Caco-2 (cell line): ENCODE results near the gene LAMTOR4. TPM values are rescaled to one million over a fixed set of nuclear protein-coding genes. Genes with fewer than 3 reads are reported as not detected.

ENCODE experiments used
- Bru-seq: library from RNA; stranded (reverse); fragments of 400-500 nt; gene quantifications from one replicate; lab custom pipeline; 2021; lab: Mats Ljungman, UMichigan
- BruChase-seq, 2 experiments: library from RNA; stranded (reverse); fragments of 400-500 nt; gene quantifications; one replicate each; lab custom pipeline; 2021; lab: Mats Ljungman, UMichigan
- BruUV-seq: library from RNA; stranded (reverse); fragments of 400-500 nt; replicated peaks from 2 replicates; lab custom pipeline; 2021; lab: Mats Ljungman, UMichigan
- CTCF ChIA-PET: fragments of 300-600 bp; sonication (Branson Sonifier 250); formaldehyde crosslinking; loops from one replicate; lab custom pipeline; 2022; ENCODE audit warnings: antibody characterized with exemption; lab: Charles Lee
- POLR2A ChIA-PET: fragments of 300-600 bp; sonication (Branson Sonifier 250); formaldehyde crosslinking; loops from one replicate; lab custom pipeline; 2022; ENCODE audit warnings: antibody characterized with exemption; lab: Charles Lee
- DNase-seq, 2 experiments: peaks; one replicate each; pipeline versions ENCODE4 v3.0.0 to v3.0.0-alpha.2; 2020 to 2022
- H3K27me3 ChIP-seq: replicated peaks from 2 replicates; pipeline ENCODE4 v1.6.0; 2011; ENCODE audit warnings: low read length; ENCODE audit not compliant: control insufficient read depth, insufficient read depth
- H3K36me3 ChIP-seq: 2 replicates; pipeline ENCODE4 v1.5.1; 2011; ENCODE audit warnings: low read length; ENCODE audit not compliant: control insufficient read depth, insufficient read depth
- H3K4me1 ChIP-seq: fragments of 250-450 bp; sonication (Bioruptor Pico); 2 replicates; pipeline ENCODE4 v1.5.1; 2020; ENCODE audit warnings: mild to moderate bottlenecking
- H3K4me3 ChIP-seq: 2 replicates; pipeline ENCODE4 v1.5.1; 2011; ENCODE audit warnings: low read depth, mild to moderate bottlenecking, control low read depth, low read length
- H3K9me3 ChIP-seq: fragments of 250-450 bp; sonication (Bioruptor Pico); 2 replicates; pipeline ENCODE4 v1.5.1; 2020; ENCODE audit warnings: mild to moderate bottlenecking, moderate library complexity
- H3K27ac Mint-ChIP-seq: one replicate; pipeline ENCODE4 v1.8.0; 2022; ENCODE audit warnings: mixed read lengths; ENCODE audit not compliant: unreplicated experiment
- H3K27me3 Mint-ChIP-seq: one replicate; pipeline ENCODE4 v1.8.0; 2022; ENCODE audit warnings: mixed read lengths; ENCODE audit not compliant: insufficient read depth, unreplicated experiment
- H3K36me3 Mint-ChIP-seq: one replicate; pipeline ENCODE4 v1.8.0; 2022; ENCODE audit warnings: mild to moderate bottlenecking, mixed read lengths; ENCODE audit not compliant: insufficient read depth, unreplicated experiment
- H3K4me1 Mint-ChIP-seq: one replicate; pipeline ENCODE4 v1.8.0; 2022; ENCODE audit warnings: low read depth, mixed read lengths; ENCODE audit not compliant: unreplicated experiment
- H3K4me3 Mint-ChIP-seq: one replicate; pipeline ENCODE4 v1.8.0; 2022; ENCODE audit warnings: mild to moderate bottlenecking, moderate library complexity, mixed read lengths; ENCODE audit not compliant: unreplicated experiment
- H3K9me3 Mint-ChIP-seq: one replicate; pipeline ENCODE4 v1.8.0; 2022; ENCODE audit warnings: mixed read lengths; ENCODE audit not compliant: unreplicated experiment
- CTCF ChIP-seq, 2 experiments: fragments of 200-600 bp in 1 of 2; IDR thresholded peaks; 1 replicate in 1 of 2; 2 replicates in 1 of 2; pipeline versions ENCODE4 v1.5.1 to v1.8.0; 2011 to 2022; ENCODE audit warnings: antibody characterized with exemption in 1 of 2, control low read depth in 1 of 2, inconsistent platforms in 1 of 2, low read depth in 1 of 2, low read length in 1 of 2, mild to moderate bottlenecking in 1 of 2, moderate library complexity in 1 of 2; ENCODE audit not compliant: insufficient read depth in 1 of 2, severe bottlenecking in 1 of 2, unreplicated experiment in 1 of 2
- intact Hi-C: fragments of 100-400 bp; cut with micrococcal nuclease; formaldehyde crosslinking; loops from one replicate; pipeline ENCODE4 v1.10.0; 2022; ENCODE audit not compliant: unreplicated experiment
- long read RNA-seq: library from polyadenylated mRNA; stranded (forward); transcript quantifications from one replicate; pipeline ENCODE4 v2.0.0, GENCODE V29; 2022
- total RNA-seq: library from RNA; stranded (reverse); gene quantifications from 2 replicates; pipeline ENCODE4 v1.2.3, GENCODE V29; 2022

Gene LAMTOR4
- total RNA-seq, result 107 and 110 TPM in 2 replicates
- percentile 78 among the genes with signal in this experiment for Bru-seq, nascent RNA
- percentile 77 among the genes with signal in this experiment for BruChase-seq, experiment 1, labeled RNA remaining after a 2-hour chase
- BruChase-seq, experiment 2, labeled RNA remaining after a 6-hour chase, result percentile 81 among the genes with signal in this experiment
- long read RNA-seq, transcript LAMTOR4-204 (3 exons, 371 nt), result minor isoform, 24 of 150 reads
- long read RNA-seq, transcript LAMTOR4-201 (4 exons, 605 nt), result major isoform, 91 of 150 reads
- long read RNA-seq, partial matches to known transcripts, result 9 of 150 reads
- long read RNA-seq, other reads (novel, unspliced or antisense), result 9 of 150 reads

GRCh38 chr7:100148559-100149328 lies at the start of gene LAMTOR4:
Gene LAMTOR4, plus strand, starts transcription at chr7:100148918. Its CDS starts 55 bp downstream, at chr7:100148973.
- Histone ChIP-seq H3K4me3 (peak within 1 kb of the TSS; percentile 71), H3K9me3 (no peaks in the 10 kb centered on the region), H3K27me3 (no peaks in the 10 kb centered on the region), H3K4me1 (peaks cover 3% of the 10 kb centered on the region), H3K36me3 (no peaks in the 10 kb centered on the region)
- Mint-ChIP-seq H3K27ac (peak within 1 kb of the TSS; percentile 77), H3K36me3 (peaks cover 48% of the 10 kb centered on the region), H3K9me3 (no peaks in the 10 kb centered on the region), H3K27me3 (no peaks in the 10 kb centered on the region), H3K4me1 (peaks cover 12% of the 10 kb centered on the region), H3K4me3 (peak within 1 kb of the TSS; percentile 95)
- CTCF ChIA-PET, result interaction anchor here (0.6 to 1.7 kb wide), 10 partner anchors 10 to 280 kb away, joined by 3 to 7 read pairs (median 4); partner anchors contain the start of genes GAL3ST4 and ZCWPW1
- BruUV-seq, result no TSS peak
- intact Hi-C loops, result loop anchor here (1.0 kb wide), 1 partner anchor 10 kb away; the partner anchor contains the start of gene TRAPPC14
- peak; percentile 99 to 100 for DNase-seq
- no peak for TF ChIP-seq CTCF (IDR thresholded peaks at IDR 0.05; ENCODE audit: insufficient read depth in 1 of 2, low read depth in 1 of 2, low read length in 1 of 2, severe bottlenecking in 1 of 2, unreplicated experiment in 1 of 2)
- POLR2A ChIA-PET, result interaction anchor here (0.5 to 1.8 kb wide), 15 partner anchors 9 to 280 kb away, joined by 3 to 12 read pairs (median 3); partner anchors contain the start of genes AP4M1, GPC2, MBLAC1 and MCM7

GRCh38 chr7:100099452-100099851 lies 49.3 kb upstream of the LAMTOR4 start:
- no peak for DNase-seq
- peak overlapping the region; percentile 99 for H3K27ac Mint-ChIP-seq
- Histone ChIP-seq H3K36me3 (peaks cover 13% of the 10 kb centered on the region), H3K9me3 (no peaks in the 10 kb centered on the region), H3K4me1 (peaks cover 5% of the 10 kb centered on the region; the same call in 1 of the 2 replicates), H3K4me3 (peak overlapping the region; percentile 93), H3K27me3 (no peaks in the 10 kb centered on the region)
- TF ChIP-seq CTCF (IDR thresholded peaks at IDR 0.05; ENCODE audit: insufficient read depth in 1 of 2, low read depth in 1 of 2, low read length in 1 of 2, severe bottlenecking in 1 of 2, unreplicated experiment in 1 of 2), result no peak
- H3K27me3 Mint-ChIP-seq, result no peaks in the 10 kb centered on the region
- BruUV-seq, result no TSS peak
- H3K4me1 Mint-ChIP-seq, result peaks cover 23% of the 10 kb centered on the region
- H3K4me3 Mint-ChIP-seq, result peak overlapping the region; percentile 95
- CTCF ChIA-PET, result no interaction called here
- intact Hi-C loops, result no loop called here
- H3K9me3 Mint-ChIP-seq, result no peaks in the 10 kb centered on the region
- H3K36me3 Mint-ChIP-seq, result peaks cover 96% of the 10 kb centered on the region
- POLR2A ChIA-PET, result no interaction called here
